ENCODE measurements around the gene GIT2. TPM values are rescaled to one million over a fixed set of nuclear protein-coding genes. Genes with fewer than 3 reads are reported as not detected.

Gene GIT2
- total and polyA plus RNA-seq, 8 donors, result 6.4 to 98.6 (median 39.2) TPM

GRCh38 chr12:109928058-109928656 is 68.0 kb downstream of the GIT2 start:
- H3K36me3 ChIP-seq, result peaks cover 14 to 82% (median 61%) of the 10 kb centered on the region in 4 donors
- WGBS, 5 donors, result 85 to 92% (median 92%) methylated on average over 11 to 12 of the region's 12 CpGs
- no peak overlapping the region for H3K4me3 ChIP-seq
- intact Hi-C loops (cut with DNase I; ENCODE audit: low total_unique reads), result no loop called here
- no peak for DNase-seq
- H3K4me1 ChIP-seq, result peaks cover 0 to 15% (median 10%) of the 10 kb centered on the region in 4 donors
- no peaks in the 10 kb centered on the region for H3K9me3 ChIP-seq
- no peaks in the 10 kb centered on the region for H3K27me3 ChIP-seq
- no peak overlapping the region for H3K27ac ChIP-seq
- TF ChIP-seq CTCF (IDR thresholded peaks at IDR 0.05), result no peak
- TF ChIP-seq POLR2A (IDR thresholded peaks at IDR 0.05), result no peak
- TF ChIP-seq POLR2AphosphoS5 (IDR thresholded peaks at IDR 0.05), result no peak
- no peak for TF ChIP-seq EP300 (IDR thresholded peaks at IDR 0.05)

DNA sequence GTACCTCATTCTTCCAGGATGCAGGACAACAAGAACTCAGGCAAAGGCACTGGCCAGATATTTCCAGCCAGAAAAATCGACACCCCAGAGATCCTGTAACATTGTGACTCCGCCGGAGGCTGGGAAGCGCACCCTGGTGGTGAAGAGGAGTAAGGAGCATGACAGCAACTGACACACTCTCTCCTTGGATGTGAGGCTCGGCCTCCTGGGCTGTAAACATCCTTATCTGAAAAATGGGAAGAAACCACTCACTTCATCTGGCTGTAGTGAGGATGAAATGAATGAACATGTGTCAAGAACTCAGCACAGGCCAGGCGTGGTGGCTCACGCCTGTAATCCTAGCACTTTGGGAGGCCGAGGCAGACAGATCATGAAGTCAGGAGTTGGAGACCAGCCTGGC is 68.5 kb downstream of the GIT2 start:
- intact Hi-C loops (cut with DNase I; ENCODE audit: low total_unique reads), result no loop called here
- peak; percentile 27 to 39 for DNase-seq
- H3K4me1 ChIP-seq, result peaks cover 0 to 11% (median 9%) of the 10 kb centered on the region in 4 donors
- H3K27me3 ChIP-seq, result no peaks in the 10 kb centered on the region
- peaks cover 14 to 82% (median 57%) of the 10 kb centered on the region in 4 donors for H3K36me3 ChIP-seq
- TF ChIP-seq POLR2A (IDR thresholded peaks at IDR 0.05), result no peak
- TF ChIP-seq POLR2AphosphoS5 (IDR thresholded peaks at IDR 0.05), result no peak
- no peak for TF ChIP-seq EP300 (IDR thresholded peaks at IDR 0.05)
- peak in 4 of 7 experiments; percentile 25 to 40 (median 38) for TF ChIP-seq CTCF (IDR thresholded peaks at IDR 0.05)
- no peak overlapping the region for H3K4me3 ChIP-seq
- H3K9me3 ChIP-seq, result no peaks in the 10 kb centered on the region
- 73 to 80% (median 76%) methylated on average over 8 of the region's 8 CpGs for WGBS, 5 donors
- H3K27ac ChIP-seq, result no peak overlapping the region

- Histone ChIP-seq H3K27me3 (no peaks in the 10 kb centered on the region), H3K9me3 (no peaks in the 10 kb centered on the region), H3K4me3 (no peak overlapping the region), H3K4me1 (peaks cover 0 to 11% (median 9%) of the 10 kb centered on the region in 4 donors), H3K27ac (no peak overlapping the region), H3K36me3 (peaks cover 14 to 80% (median 53%) of the 10 kb centered on the region in 4 donors)
- WGBS, 5 donors, result 86 to 95% (median 91%) methylated on average over 7 to 11 of the region's 11 CpGs
- TF ChIP-seq EP300 (IDR thresholded peaks at IDR 0.05) (no peak), POLR2A (IDR thresholded peaks at IDR 0.05) (no peak), POLR2AphosphoS5 (IDR thresholded peaks at IDR 0.05) (no peak), CTCF (IDR thresholded peaks at IDR 0.05) (no peak)
- intact Hi-C loops (cut with DNase I; ENCODE audit: low total_unique reads), result no loop called here
- DNase-seq, result no peak
Observed at GRCh38 chr12:109926488-109927210, 69.5 kb downstream of the GIT2 start.

- peaks cover 15 to 76% (median 52%) of the 10 kb centered on the region in 4 donors for H3K36me3 ChIP-seq
- H3K4me1 ChIP-seq, result peaks cover 0 to 11% (median 9%) of the 10 kb centered on the region in 4 donors
- DNase-seq, result no peak
- 87 to 100% (median 95%) methylated on average over 5 to 8 of the region's 8 CpGs for WGBS, 5 donors
- no peaks in the 10 kb centered on the region for H3K9me3 ChIP-seq
- TF ChIP-seq POLR2AphosphoS5 (IDR thresholded peaks at IDR 0.05) (no peak), EP300 (IDR thresholded peaks at IDR 0.05) (no peak), CTCF (IDR thresholded peaks at IDR 0.05) (no peak), POLR2A (IDR thresholded peaks at IDR 0.05) (no peak)
- no peaks in the 10 kb centered on the region for H3K27me3 ChIP-seq
- intact Hi-C loops (cut with DNase I; ENCODE audit: low total_unique reads), result no loop called here
- no peak overlapping the region for H3K4me3 ChIP-seq
- no peak overlapping the region for H3K27ac ChIP-seq
Observed at GRCh38 chr12:109926016-109926415, 70.2 kb downstream of the GIT2 start.
